NCI-H187 (cell line): ENCODE measurements around the gene PBX2.
"Not testable (repeated sequence)": the region's sequence is repeated elsewhere in the genome, so short reads cannot be mapped to it uniquely, and the experiment has no call there.

ENCODE experiments used
- DNase-seq, 2 experiments: peaks; one replicate each; lab custom pipeline; 2025; lab: John Stamatoyannopoulos, UW

The PBX2 gene

GRCh38 chr6:32186151-32186840, 3.7 kb downstream of the PBX2 start:
- DNase-seq, result not testable (repeated sequence)

- not testable (repeated sequence) for DNase-seq
Observed at GRCh38 chr6:32185681-32186131, 4.3 kb downstream of the PBX2 start.

- no peak for DNase-seq
Observed at GRCh38 chr6:32184084-32184640, 5.8 kb downstream of the PBX2 start, which contains the start of gene AGER. Gene AGER (minus strand): TSS chr6:32184253. CDS start chr6:32184222, 31 bp downstream.

- DNase-seq, result no peak
Observed at GRCh38 chr6:32183483-32184083, 6.4 kb downstream of the PBX2 start.

- DNase-seq, result no peak
Observed at GRCh38 chr6:32183030-32183429, 7.0 kb downstream of the PBX2 start.

GRCh38 chr6:32182555-32182981, 7.4 kb downstream of the PBX2 start:
- no peak for DNase-seq

GRCh38 chr6:32181915-32182529, 8.0 kb downstream of the PBX2 start:
- no peak for DNase-seq

- DNase-seq, result no peak
Observed at GRCh38 chr6:32181148-32181702, 8.8 kb downstream of the PBX2 start.

- DNase-seq, result no peak
Observed at GRCh38 chr6:32179766-32180405, 10.1 kb downstream of the PBX2 start.

- peak in 1 of 2 experiments; percentile 54 for DNase-seq
Observed at GRCh38 chr6:32178547-32179440, 11.2 kb downstream of the PBX2 start.

GRCh38 chr6:32177788-32178546, 12.0 kb downstream of the PBX2 start, which contains the start of gene RNF5:
Gene RNF5 (plus strand): TSS chr6:32178405. CDS start chr6:32178512, 107 bp downstream.
- peak; percentile 95 to 99 for DNase-seq

- DNase-seq, result peak; percentile 11 to 62
Observed at GRCh38 chr6:32177183-32177787, 12.7 kb downstream of the PBX2 start.

GRCh38 chr6:32176476-32177182, 13.4 kb downstream of the PBX2 start:
- no peak for DNase-seq

- DNase-seq, result peak; percentile 90 to 95
Observed at GRCh38 chr6:32175711-32176475, 14.1 kb downstream of the PBX2 start, which contains the start of gene AGPAT1. Gene AGPAT1 (minus strand): TSS chr6:32176084. CDS start chr6:32171496, 4,588 bp downstream.

- DNase-seq, result no peak
Observed at GRCh38 chr6:32175322-32175710, 14.7 kb downstream of the PBX2 start.

- no peak for DNase-seq
Observed at GRCh38 chr6:32174416-32174815, 15.6 kb downstream of the PBX2 start.

GRCh38 chr6:32173051-32173727, 16.8 kb downstream of the PBX2 start:
- DNase-seq, result no peak
